Epithelial cell of proximal tubule (primary cell): ENCODE data around the gene RMC1. TPM values are rescaled to one million over a fixed set of nuclear protein-coding genes. Genes with fewer than 3 reads are reported as not detected.
A peak's percentile ranks its signal among the peaks of the same experiment; 100 is the strongest.

ENCODE experiments used
- DNase-seq: peaks from one replicate; pipeline ENCODE4 v3.0.0-alpha.2; 2011; ENCODE audit warnings: low read depth
- H3K4me3 ChIP-seq: 2 replicates; pipeline ENCODE4 v1.5.1; 2011; ENCODE audit warnings: low read depth, mild to moderate bottlenecking, low read length
- CTCF ChIP-seq: conservative IDR thresholded peaks from 2 replicates; pipeline ENCODE4 v1.5.1; 2012; ENCODE audit warnings: low read depth, mild to moderate bottlenecking, low read length
- total RNA-seq: library from RNA; depleted of rRNA; stranded (reverse); fragments of >200 nt; gene quantifications from 2 replicates; pipeline ENCODE4 v1.2.3, GENCODE V29; 2015

RMC1 gene
- total RNA-seq, 1 donor from 2014 or later: 37.0 TPM

GRCh38 chr18:23524213-23524707 lies 20.9 kb downstream of the RMC1 start:
- no peak for TF ChIP-seq CTCF
- DNase-seq: no peak
- no peak overlapping the region for H3K4me3 ChIP-seq

- DNase-seq: no peak
- no peak for TF ChIP-seq CTCF
- H3K4me3 ChIP-seq: no peak overlapping the region
Measured at GRCh38 chr18:23526501-23527063, 23.3 kb downstream of the RMC1 start.

- DNase-seq: no peak
- no peak for TF ChIP-seq CTCF
- H3K4me3 ChIP-seq: no peak overlapping the region
Measured at GRCh38 chr18:23528580-23529472, 25.5 kb downstream of the RMC1 start.

- TF ChIP-seq CTCF: no peak
- peak; percentile 82 for DNase-seq
- H3K4me3 ChIP-seq: no peak overlapping the region
Measured at GRCh38 chr18:23529604-23530003, 26.3 kb downstream of the RMC1 start.

GRCh38 chr18:23530195-23530594 lies 26.9 kb downstream of the RMC1 start:
- no peak overlapping the region for H3K4me3 ChIP-seq
- TF ChIP-seq CTCF: no peak
- DNase-seq: no peak

- DNase-seq: no peak
- TF ChIP-seq CTCF: no peak
- no peak overlapping the region for H3K4me3 ChIP-seq
Measured at GRCh38 chr18:23531912-23532311, 28.6 kb downstream of the RMC1 start.
